Upper lobe of right lung (tissue), 1 donor: ENCODE data around the gene PAFAH1B1. TPM values are rescaled to one million over a fixed set of nuclear protein-coding genes. Genes with fewer than 3 reads are reported as not detected.

Source experiments
- ATAC-seq: fragments of 200-7000 bp; cut with Tn5 transposase; one replicate; pipeline ENCODE4 v1.9.1; 2020; ENCODE audit warnings: mild to moderate bottlenecking, moderate library complexity
- DNase-seq: peaks from one replicate; pipeline ENCODE4 v3.0.0-alpha.2; 2020
- H3K27ac ChIP-seq: fragments of 200-600 bp; one replicate; pipeline ENCODE4 v1.8.0; 2022
- H3K27me3 ChIP-seq: fragments of 200-600 bp; one replicate; pipeline ENCODE4 v1.8.0; 2022; ENCODE audit warnings: mild to moderate bottlenecking
- H3K36me3 ChIP-seq: fragments of 200-600 bp; one replicate; pipeline ENCODE4 v1.8.0; 2022
- H3K4me1 ChIP-seq: fragments of 200-600 bp; one replicate; pipeline ENCODE4 v1.8.0; 2022
- H3K4me3 ChIP-seq: fragments of 200-600 bp; one replicate; pipeline ENCODE4 v1.8.0; 2022; ENCODE audit warnings: mild to moderate bottlenecking
- H3K9me3 ChIP-seq: fragments of 200-600 bp; one replicate; pipeline ENCODE4 v1.8.0; 2022
- intact Hi-C: fragments of 100-400 bp; cut with DNase I; formaldehyde crosslinking; loops from one replicate; pipeline ENCODE4 v1.11.0; 2022
- microRNA-seq: library from miRNA; unstranded; fragments of <30 nt; microRNA quantifications from one replicate; pipeline ENCODE4 v1.2.0, GENCODE V29; 2020; ENCODE audit warnings: borderline microRNAs expressed
- total RNA-seq: library from RNA; stranded (reverse); fragmentation: NEBNext Ultra II Directional; extraction: Animal tissue kit (Norgen Biotek cat#: 25700); gene quantifications from one replicate; pipeline ENCODE4 v1.2.1, GENCODE V29; 2021
- TF ChIP-seq, protein P1 (sequence below): fragments of 200-600 bp; IDR thresholded peaks from one replicate; pipeline ENCODE4 v1.8.0; 2022; ENCODE audit warnings: antibody characterized with exemption
- donor health status: DM: no; HTN: yes; CAD: no; lungs with severe emphysema.

The PAFAH1B1 gene
- total RNA-seq, 1 donor from 2014 or later: 144 TPM

GRCh38 chr17:2723997-2724783 lies 130.7 kb downstream of the PAFAH1B1 start:
- intact Hi-C loops: no loop called here
- DNase-seq: no peak
- Histone ChIP-seq H3K27me3 (peaks cover 32% of the 10 kb centered on the region), H3K4me1 (no peaks in the 10 kb centered on the region), H3K36me3 (no peaks in the 10 kb centered on the region), H3K4me3 (peak overlapping the region; percentile 30), H3K9me3 (no peaks in the 10 kb centered on the region), H3K27ac (peak overlapping the region; percentile 51)
- TF ChIP-seq, protein P1, sequence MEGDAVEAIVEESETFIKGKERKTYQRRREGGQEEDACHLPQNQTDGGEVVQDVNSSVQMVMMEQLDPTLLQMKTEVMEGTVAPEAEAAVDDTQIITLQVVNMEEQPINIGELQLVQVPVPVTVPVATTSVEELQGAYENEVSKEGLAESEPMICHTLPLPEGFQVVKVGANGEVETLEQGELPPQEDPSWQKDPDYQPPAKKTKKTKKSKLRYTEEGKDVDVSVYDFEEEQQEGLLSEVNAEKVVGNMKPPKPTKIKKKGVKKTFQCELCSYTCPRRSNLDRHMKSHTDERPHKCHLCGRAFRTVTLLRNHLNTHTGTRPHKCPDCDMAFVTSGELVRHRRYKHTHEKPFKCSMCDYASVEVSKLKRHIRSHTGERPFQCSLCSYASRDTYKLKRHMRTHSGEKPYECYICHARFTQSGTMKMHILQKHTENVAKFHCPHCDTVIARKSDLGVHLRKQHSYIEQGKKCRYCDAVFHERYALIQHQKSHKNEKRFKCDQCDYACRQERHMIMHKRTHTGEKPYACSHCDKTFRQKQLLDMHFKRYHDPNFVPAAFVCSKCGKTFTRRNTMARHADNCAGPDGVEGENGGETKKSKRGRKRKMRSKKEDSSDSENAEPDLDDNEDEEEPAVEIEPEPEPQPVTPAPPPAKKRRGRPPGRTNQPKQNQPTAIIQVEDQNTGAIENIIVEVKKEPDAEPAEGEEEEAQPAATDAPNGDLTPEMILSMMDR: no peak
- peak; percentile 43 for ATAC-seq

DNA sequence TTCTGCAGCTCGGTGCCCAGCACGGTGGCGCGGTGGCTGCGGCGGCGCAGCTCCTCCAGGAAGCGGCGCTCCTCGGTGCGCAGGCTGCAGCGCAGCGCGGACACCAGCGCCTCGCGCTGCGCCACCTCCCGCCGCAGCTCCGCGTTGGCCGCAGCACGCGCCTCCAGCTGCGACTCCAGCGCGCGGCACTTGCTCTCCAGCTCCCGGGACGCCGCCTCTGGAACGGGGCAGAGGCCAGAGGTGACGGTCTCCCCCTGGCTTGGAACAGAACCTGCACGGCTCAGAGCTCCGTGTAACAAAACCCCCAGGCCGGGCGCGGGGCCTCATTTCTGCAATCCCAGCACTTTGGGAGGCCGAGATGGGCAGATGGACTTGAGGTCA lies 131.3 kb downstream of the PAFAH1B1 start:
- Histone ChIP-seq H3K4me1 (no peaks in the 10 kb centered on the region), H3K27me3 (peaks cover 32% of the 10 kb centered on the region), H3K9me3 (no peaks in the 10 kb centered on the region), H3K27ac (no peak overlapping the region), H3K36me3 (no peaks in the 10 kb centered on the region), H3K4me3 (peak overlapping the region; percentile 11)
- TF ChIP-seq, protein P1: peak; percentile 22
- intact Hi-C loops: no loop called here
- DNase-seq (no peak), ATAC-seq (peak; percentile 70)

- H3K27me3 ChIP-seq: peaks cover 20% of the 10 kb centered on the region
- H3K4me3 ChIP-seq: no peak overlapping the region
- intact Hi-C loops: no loop called here
- no peaks in the 10 kb centered on the region for H3K4me1 ChIP-seq
- H3K9me3 ChIP-seq: no peaks in the 10 kb centered on the region
- DNase-seq: no peak
- no peaks in the 10 kb centered on the region for H3K36me3 ChIP-seq
- ATAC-seq: peak; percentile 23
- H3K27ac ChIP-seq: no peak overlapping the region
- TF ChIP-seq, protein P1: no peak
These were observed 137.4 kb downstream of the PAFAH1B1 start for GRCh38 chr17:2730764-2731353.

GRCh38 chr17:2731807-2732206 lies 138.4 kb downstream of the PAFAH1B1 start:
- intact Hi-C loops: no loop called here
- Histone ChIP-seq H3K4me1 (no peaks in the 10 kb centered on the region), H3K4me3 (no peak overlapping the region), H3K27me3 (peaks cover 19% of the 10 kb centered on the region), H3K27ac (no peak overlapping the region), H3K9me3 (no peaks in the 10 kb centered on the region), H3K36me3 (no peaks in the 10 kb centered on the region)
- ATAC-seq: no peak
- no peak for DNase-seq
- TF ChIP-seq, protein P1: no peak

DNA sequence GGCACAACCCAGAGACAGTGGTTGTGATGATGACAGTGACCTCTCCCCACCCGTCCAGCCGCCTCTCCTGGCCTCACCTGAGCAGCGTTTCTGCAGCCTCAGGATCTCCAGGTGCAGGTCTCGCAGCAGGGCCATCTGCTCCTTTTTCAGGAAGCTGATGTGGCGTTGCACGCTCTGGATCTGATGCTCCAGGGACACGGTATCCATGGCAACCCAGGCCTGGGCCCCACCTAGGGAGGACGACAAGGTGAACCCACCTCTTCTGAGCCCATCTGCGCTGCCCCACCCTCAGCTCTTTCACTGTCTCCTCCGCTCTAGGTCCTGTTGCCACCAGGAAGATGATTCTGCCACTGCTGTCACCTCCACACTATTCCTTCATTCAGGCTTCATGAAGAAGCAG lies 141.5 kb downstream of the PAFAH1B1 start:
- no peaks in the 10 kb centered on the region for H3K36me3 ChIP-seq
- H3K27me3 ChIP-seq: peaks cover 9% of the 10 kb centered on the region
- DNase-seq (no peak), ATAC-seq (no peak)
- intact Hi-C loops: no loop called here
- H3K4me3 ChIP-seq: no peak overlapping the region
- H3K4me1 ChIP-seq: no peaks in the 10 kb centered on the region
- TF ChIP-seq, protein P1: no peak
- no peak overlapping the region for H3K27ac ChIP-seq
- H3K9me3 ChIP-seq: no peaks in the 10 kb centered on the region

Small RNA genes lying within 50 kb of the gene (microRNA-seq; reads per million reads assigned to microRNA genes)
- gene MIR6776: not detected

Other genes starting within 250 kb of the PAFAH1B1 start
- 32.7 TPM for gene MNT, start 192.6 kb upstream of the PAFAH1B1 start, total RNA-seq
- 30.0 TPM for gene METTL16, start 81.8 kb upstream of the PAFAH1B1 start, total RNA-seq
- 63.5 TPM for gene CLUH, start 118.1 kb downstream of the PAFAH1B1 start, total RNA-seq
- 0.20 TPM for gene CCDC92B, start 156.0 kb downstream of the PAFAH1B1 start, total RNA-seq
- gene RAP1GAP2, start 202.8 kb downstream of the PAFAH1B1 start, total RNA-seq: 16.1 TPM